ENCODE measurements around the gene NEBL. TPM values are rescaled to one million over a fixed set of nuclear protein-coding genes. Genes with fewer than 3 reads are reported as not detected.
A peak's percentile ranks its signal among the peaks of the same experiment; 100 is the strongest.

Gene NEBL
- total RNA-seq, 1 donor from 2014 or later: 805 TPM

- intact Hi-C loops (cut with micrococcal nuclease): loop anchor here (10.0 kb wide), 1 partner anchor 954 kb away; the partner anchor contains the start of gene PLXDC2
- H3K36me3 ChIP-seq: no peaks in the 10 kb centered on the region
Measured at GRCh38 chr10:20768843-20769242, 128.3 kb downstream of the NEBL start.

DNA sequence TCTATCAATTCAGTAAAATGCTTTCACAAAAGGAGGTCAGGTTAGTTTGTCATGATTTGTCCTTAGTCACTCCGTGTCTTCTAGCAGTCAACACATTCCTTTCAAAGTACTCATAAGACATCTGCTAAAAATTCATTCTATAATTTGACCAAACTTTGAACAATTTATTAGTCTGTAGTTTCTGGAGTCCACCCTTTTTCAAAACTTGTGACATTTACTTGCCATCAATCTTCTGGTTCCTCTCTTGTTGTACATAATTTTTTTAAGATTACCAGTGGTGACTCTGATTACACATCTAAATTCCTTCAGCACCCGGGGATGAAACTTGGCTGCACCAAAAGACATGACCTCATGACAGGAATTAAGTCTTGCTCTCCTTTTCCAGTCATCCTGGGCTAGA is 130.1 kb downstream of the NEBL start:
- Histone ChIP-seq H3K36me3 (no peaks in the 10 kb centered on the region), H3K4me3 (no peak overlapping the region), H3K9me3 (replicated peaks) (no peaks in the 10 kb centered on the region), H3K4me1 (peaks cover 7% of the 10 kb centered on the region), H3K27ac (replicated peaks) (no peak overlapping the region), H3K27me3 (ENCODE audit: low read depth) (no peaks in the 10 kb centered on the region)
- intact Hi-C loops (cut with micrococcal nuclease): loop anchor here (10.0 kb wide), 1 partner anchor 952 kb away; the partner anchor contains the start of gene PLXDC2
- no peak for DNase-seq
- TF ChIP-seq, protein P1, sequence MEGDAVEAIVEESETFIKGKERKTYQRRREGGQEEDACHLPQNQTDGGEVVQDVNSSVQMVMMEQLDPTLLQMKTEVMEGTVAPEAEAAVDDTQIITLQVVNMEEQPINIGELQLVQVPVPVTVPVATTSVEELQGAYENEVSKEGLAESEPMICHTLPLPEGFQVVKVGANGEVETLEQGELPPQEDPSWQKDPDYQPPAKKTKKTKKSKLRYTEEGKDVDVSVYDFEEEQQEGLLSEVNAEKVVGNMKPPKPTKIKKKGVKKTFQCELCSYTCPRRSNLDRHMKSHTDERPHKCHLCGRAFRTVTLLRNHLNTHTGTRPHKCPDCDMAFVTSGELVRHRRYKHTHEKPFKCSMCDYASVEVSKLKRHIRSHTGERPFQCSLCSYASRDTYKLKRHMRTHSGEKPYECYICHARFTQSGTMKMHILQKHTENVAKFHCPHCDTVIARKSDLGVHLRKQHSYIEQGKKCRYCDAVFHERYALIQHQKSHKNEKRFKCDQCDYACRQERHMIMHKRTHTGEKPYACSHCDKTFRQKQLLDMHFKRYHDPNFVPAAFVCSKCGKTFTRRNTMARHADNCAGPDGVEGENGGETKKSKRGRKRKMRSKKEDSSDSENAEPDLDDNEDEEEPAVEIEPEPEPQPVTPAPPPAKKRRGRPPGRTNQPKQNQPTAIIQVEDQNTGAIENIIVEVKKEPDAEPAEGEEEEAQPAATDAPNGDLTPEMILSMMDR (IDR thresholded peaks at IDR 0.05; ENCODE audit: borderline replicate concordance): no peak

More at GRCh38 chr10:20768843-20769242, 128.3 kb downstream of the NEBL start:
- no peak for DNase-seq
- Histone ChIP-seq H3K4me1 (peaks cover 7% of the 10 kb centered on the region), H3K9me3 (replicated peaks) (no peaks in the 10 kb centered on the region), H3K27ac (replicated peaks) (no peak overlapping the region), H3K27me3 (ENCODE audit: low read depth) (no peaks in the 10 kb centered on the region), H3K4me3 (no peak overlapping the region)
- TF ChIP-seq, protein P1 (IDR thresholded peaks at IDR 0.05; ENCODE audit: borderline replicate concordance): peak; percentile 68

DNA sequence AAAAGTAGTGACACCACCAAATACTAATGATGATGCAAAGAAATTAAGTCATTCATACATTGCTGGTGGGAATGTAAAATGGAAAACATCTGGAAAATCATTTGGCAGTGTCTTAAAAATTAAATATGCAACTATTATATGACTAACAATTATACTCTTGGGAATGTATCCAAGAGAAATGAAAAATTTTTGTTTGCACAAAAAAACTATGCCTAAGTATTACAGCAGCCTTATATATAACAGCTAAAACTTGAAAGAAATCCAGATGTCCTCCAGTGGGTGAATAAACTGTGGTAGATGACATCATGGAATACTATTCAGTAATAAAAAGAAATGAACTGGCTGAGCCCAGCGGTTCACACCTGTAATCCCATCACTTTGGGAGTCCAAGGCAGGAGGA is 132.0 kb downstream of the NEBL start:
- Histone ChIP-seq H3K36me3 (no peaks in the 10 kb centered on the region), H3K4me3 (no peak overlapping the region), H3K4me1 (peaks cover 7% of the 10 kb centered on the region), H3K9me3 (replicated peaks) (no peaks in the 10 kb centered on the region), H3K27ac (replicated peaks) (no peak overlapping the region), H3K27me3 (ENCODE audit: low read depth) (no peaks in the 10 kb centered on the region)
- intact Hi-C loops (cut with micrococcal nuclease): loop anchor here (10.0 kb wide), 1 partner anchor 950 kb away; the partner anchor contains the start of gene PLXDC2
- TF ChIP-seq, protein P1 (IDR thresholded peaks at IDR 0.05; ENCODE audit: borderline replicate concordance): no peak
- DNase-seq: no peak

DNA sequence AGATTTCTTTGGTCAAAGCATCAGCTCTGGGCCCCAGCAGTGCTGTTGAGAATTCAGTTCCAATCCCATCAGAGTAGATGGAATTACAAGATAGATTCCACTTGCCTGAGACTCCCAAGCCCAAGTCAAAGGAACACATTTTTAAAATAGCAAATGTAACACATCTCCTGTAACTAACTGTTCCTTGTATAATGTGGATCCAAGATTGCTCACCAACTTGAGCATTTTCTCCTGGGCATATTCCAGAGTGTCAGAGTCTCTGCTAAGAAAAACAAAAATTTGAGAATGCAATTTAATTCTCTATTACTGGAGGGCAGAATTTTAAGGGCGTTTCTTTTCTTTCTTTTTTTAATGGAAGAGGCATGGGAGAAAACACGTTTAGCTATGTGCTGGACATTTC is 136.7 kb downstream of the NEBL start:
- Histone ChIP-seq H3K4me3 (no peak overlapping the region), H3K27me3 (ENCODE audit: low read depth) (no peaks in the 10 kb centered on the region), H3K9me3 (replicated peaks) (no peaks in the 10 kb centered on the region), H3K36me3 (no peaks in the 10 kb centered on the region), H3K4me1 (no peaks in the 10 kb centered on the region), H3K27ac (replicated peaks) (no peak overlapping the region)
- TF ChIP-seq, protein P1 (IDR thresholded peaks at IDR 0.05; ENCODE audit: borderline replicate concordance): no peak
- intact Hi-C loops (cut with micrococcal nuclease): loop anchor here (10.0 kb wide), 1 partner anchor 946 kb away; the partner anchor contains the start of gene PLXDC2
- DNase-seq: no peak

DNA sequence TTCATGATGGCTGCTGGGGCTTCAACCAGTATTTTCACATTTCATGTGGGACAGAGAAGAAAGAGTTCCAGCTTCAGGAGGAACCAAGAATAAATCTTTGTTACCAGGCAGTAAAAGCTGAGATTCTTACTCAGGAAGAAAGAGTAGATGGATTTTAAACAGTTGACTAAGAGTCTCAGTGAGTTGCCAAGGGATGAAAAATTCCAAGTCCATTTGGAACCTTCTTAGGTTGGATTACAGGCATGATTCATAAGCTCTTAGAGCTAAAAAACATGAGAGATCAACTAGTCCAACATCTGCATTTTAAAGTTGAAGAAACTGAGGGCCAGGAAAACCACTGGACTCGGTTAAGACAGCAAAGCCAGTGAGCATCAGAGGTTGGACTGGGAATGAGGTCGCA is 148.6 kb downstream of the NEBL start:
- H3K27me3 ChIP-seq (ENCODE audit: low read depth): no peaks in the 10 kb centered on the region
- no peaks in the 10 kb centered on the region for H3K36me3 ChIP-seq
- intact Hi-C loops (cut with micrococcal nuclease): no loop called here
- no peaks in the 10 kb centered on the region for H3K4me1 ChIP-seq
- H3K4me3 ChIP-seq: no peak overlapping the region
- no peak overlapping the region for H3K27ac ChIP-seq (replicated peaks)
- DNase-seq: no peak
- H3K9me3 ChIP-seq (replicated peaks): peaks cover 34% of the 10 kb centered on the region
- TF ChIP-seq, protein P1 (IDR thresholded peaks at IDR 0.05; ENCODE audit: borderline replicate concordance): no peak

Measured in left ventricle myocardium inferior (tissue), 1 donor.